SK-N-SH treated with all-trans-retinoic acid at 6 μM for 48 hours (cell line): ENCODE results near the gene DET1.

Experiments
- CREB5 ChIP-seq: fragments of 250-450 bp; sonication (Bioruptor Pico); IDR thresholded peaks from 2 replicates; pipeline ENCODE4 v1.5.1; 2020; ENCODE audit warnings: low read depth, mild to moderate bottlenecking, moderate library complexity
- CSDC2 ChIP-seq: fragments of 250-450 bp; sonication (Bioruptor Pico); IDR thresholded peaks from 2 replicates; pipeline ENCODE4 v1.5.0; 2020; ENCODE audit warnings: mild to moderate bottlenecking, moderate library complexity
- ESRRG ChIP-seq: fragments of 250-450 bp; sonication (Bioruptor Pico); IDR thresholded peaks from 2 replicates; pipeline ENCODE4 v1.6.1; 2021; ENCODE audit warnings: mild to moderate bottlenecking
- OSR1 ChIP-seq: fragments of 250-450 bp; sonication (Bioruptor Pico); IDR thresholded peaks from 2 replicates; pipeline ENCODE4 v1.8.0; 2022; ENCODE audit warnings: moderate library complexity, mild to moderate bottlenecking, inconsistent platforms
- PATZ1 ChIP-seq: fragments of 250-450 bp; sonication (Bioruptor Pico); IDR thresholded peaks from 2 replicates; pipeline ENCODE4 v1.8.0; 2020; ENCODE audit warnings: mild to moderate bottlenecking, moderate library complexity, borderline replicate concordance
- RARB ChIP-seq: fragments of 250-450 bp; sonication (Bioruptor Pico); IDR thresholded peaks from 2 replicates; pipeline ENCODE4 v1.8.0; 2021; ENCODE audit warnings: mild to moderate bottlenecking, moderate library complexity
- TCF4 ChIP-seq: fragments of 250-450 bp; sonication (Bioruptor Pico); IDR thresholded peaks from 2 replicates; pipeline ENCODE4 v1.8.0; 2021; ENCODE audit warnings: mild to moderate bottlenecking, moderate library complexity, borderline replicate concordance
- TSHZ2 ChIP-seq: fragments of 250-450 bp; sonication (Bioruptor Pico); IDR thresholded peaks from 2 replicates; pipeline ENCODE4 v1.5.0; 2020; ENCODE audit warnings: mild to moderate bottlenecking, moderate library complexity
- ZFP3 ChIP-seq: fragments of 250-450 bp; sonication (Bioruptor Pico); IDR thresholded peaks from 2 replicates; pipeline ENCODE4 v1.5.0; 2020; ENCODE audit warnings: mild to moderate bottlenecking, moderate library complexity
- ZNF565 ChIP-seq: fragments of 450-650 bp; formaldehyde crosslinking; conservative IDR thresholded peaks from 2 replicates; pipeline ENCODE4 v1.5.0; 2020; ENCODE audit warnings: low read depth, mild to moderate bottlenecking, moderate library complexity

GRCh38 chr15:88467935-88468528, 78.4 kb downstream of the DET1 start:
- TF ChIP-seq PATZ1 (CRISPR knock-in tag) (no peak), ESRRG (CRISPR knock-in tag) (no peak), ZNF565 (CRISPR knock-in tag) (no peak), OSR1 (CRISPR knock-in tag) (no peak), CREB5 (CRISPR knock-in tag) (no peak), ZFP3 (CRISPR knock-in tag) (no peak), TSHZ2 (CRISPR knock-in tag) (no peak), CSDC2 (no peak), TCF4 (CRISPR knock-in tag) (no peak), RARB (CRISPR knock-in tag) (no peak)
